Activated CD4-positive, alpha-beta T cell treated with anti-CD3 and anti-CD28 coated beads for 24 hours (primary cell): Measurements from ENCODE around the gene INSIG1.
A peak's percentile ranks its signal among the peaks of the same experiment; 100 is the strongest.

Experiments used
- DNase-seq, 2 donors: peaks; one replicate each; pipeline ENCODE4 v3.0.0-alpha.2; 2020; ENCODE audit warnings: low read depth in 2 of 2

INSIG1 gene

GRCh38 chr7:155285423-155285822, 12.3 kb upstream of the INSIG1 start:
- DNase-seq: no peak

DNA sequence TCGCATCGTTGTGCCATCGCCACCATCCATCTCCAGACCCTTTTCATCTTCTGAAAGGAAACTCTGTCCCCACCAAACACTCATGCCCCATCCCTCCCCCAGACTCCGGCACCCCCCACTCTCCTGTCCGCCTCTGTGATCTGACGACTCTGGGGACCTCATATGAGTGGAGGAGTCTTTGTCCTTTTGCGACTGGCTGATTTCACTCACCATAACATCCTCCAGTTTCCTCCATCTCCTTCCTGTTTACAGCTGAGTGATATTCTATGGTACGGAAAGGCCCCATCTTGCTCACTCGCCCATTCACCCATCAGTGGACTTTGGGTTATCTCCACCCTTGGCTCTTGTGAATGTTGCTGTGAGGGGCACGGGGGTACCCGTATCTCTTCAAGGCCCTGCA, 11.8 kb upstream of the INSIG1 start:
- no peak for DNase-seq

DNA sequence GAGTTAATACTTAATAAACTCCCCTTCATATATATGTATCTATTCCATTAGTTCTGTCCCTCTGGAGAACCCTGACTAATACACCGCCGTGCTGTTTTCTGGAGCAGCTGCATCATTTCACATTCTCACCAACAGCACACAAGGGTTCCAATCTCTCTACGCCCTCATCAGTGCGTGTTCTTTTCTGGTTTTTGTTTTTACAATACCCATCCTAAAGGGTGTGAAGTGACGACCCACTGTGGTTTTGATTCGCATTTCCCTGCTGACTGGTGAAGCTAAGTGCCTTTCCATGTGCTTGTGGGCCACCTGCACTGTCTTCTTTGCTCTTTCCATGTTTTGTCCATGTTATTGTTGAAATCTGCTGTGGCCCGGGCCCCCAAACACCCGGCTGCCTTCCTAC, 11.0 kb upstream of the INSIG1 start:
- DNase-seq: no peak

DNA sequence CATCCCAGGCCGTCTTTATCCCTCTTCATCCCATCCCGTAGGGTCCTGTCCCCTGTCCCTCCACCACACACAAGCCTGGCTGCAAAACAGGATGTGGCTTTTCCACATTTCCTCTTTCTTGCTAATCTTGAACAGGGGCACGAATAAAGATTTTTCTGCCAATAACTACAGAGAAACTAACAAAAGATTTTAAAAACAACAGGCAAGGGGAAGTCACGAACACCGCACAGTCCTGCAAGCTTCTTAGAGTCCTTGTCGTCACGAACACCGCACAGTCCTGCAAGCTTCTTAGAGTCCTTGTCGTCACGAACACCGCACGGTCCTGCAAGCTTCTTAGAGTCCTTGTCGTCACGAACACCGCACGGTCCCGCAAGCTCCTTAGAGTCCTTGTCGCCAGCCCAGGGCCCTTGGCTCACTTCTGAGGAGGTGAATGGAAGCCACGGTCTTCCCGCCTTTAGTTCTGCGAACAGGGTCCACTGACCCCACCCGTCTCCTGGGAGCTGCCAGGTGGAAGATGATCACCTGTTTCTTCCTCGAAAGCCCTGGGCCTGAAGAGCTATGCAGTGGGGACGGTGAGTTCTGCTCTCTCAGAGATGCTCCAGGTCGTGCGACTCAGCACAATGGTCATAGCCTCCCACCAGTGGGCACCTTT, 10.3 kb upstream of the INSIG1 start:
- DNase-seq: no peak

GRCh38 chr7:155288055-155288454, 9.6 kb upstream of the INSIG1 start:
- DNase-seq: no peak

GRCh38 chr7:155289107-155289506, 8.6 kb upstream of the INSIG1 start:
- no peak for DNase-seq

- no peak for DNase-seq
Observed at GRCh38 chr7:155289949-155290501, 7.7 kb upstream of the INSIG1 start.

GRCh38 chr7:155291045-155291530, 6.6 kb upstream of the INSIG1 start:
- no peak for DNase-seq

GRCh38 chr7:155291729-155292128, 5.9 kb upstream of the INSIG1 start:
- no peak for DNase-seq

GRCh38 chr7:155292680-155293226, 4.9 kb upstream of the INSIG1 start:
- no peak for DNase-seq

DNA sequence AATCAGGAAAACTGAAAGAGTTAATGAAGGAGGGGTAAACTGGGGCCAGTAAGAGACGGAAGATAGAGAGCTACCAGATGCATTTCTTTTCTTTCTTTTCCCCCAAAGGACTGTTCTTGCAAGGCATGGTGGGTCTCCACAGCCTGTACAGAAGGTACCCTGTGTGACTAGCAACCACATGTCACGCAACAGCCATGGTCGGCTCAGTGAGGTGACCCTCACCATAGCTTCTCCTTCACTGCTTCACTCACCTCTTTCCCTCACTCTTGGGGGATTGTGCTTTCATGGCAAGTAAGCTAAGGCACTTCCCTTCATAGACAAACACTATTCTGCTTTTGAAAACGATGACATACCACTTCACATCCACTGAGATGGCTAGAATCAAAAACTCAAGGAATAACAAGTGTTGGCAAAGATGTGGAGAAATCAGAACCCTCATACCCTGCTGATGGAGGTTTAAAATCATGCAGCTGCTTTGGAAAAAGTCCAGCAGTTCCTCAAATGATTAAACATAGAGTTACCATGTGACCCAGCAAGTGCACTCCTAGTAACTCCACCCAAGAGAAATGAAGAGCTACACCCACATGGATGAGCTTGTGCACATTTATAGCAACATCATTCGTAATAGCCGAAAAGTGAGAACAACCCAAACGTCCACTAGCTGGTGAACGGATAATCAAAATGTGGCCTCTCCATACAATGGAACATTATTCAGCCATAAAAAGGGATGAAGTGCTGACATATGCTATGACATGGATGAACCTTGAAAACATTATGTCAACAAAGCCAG, 3.8 kb upstream of the INSIG1 start:
- no peak for DNase-seq

DNA sequence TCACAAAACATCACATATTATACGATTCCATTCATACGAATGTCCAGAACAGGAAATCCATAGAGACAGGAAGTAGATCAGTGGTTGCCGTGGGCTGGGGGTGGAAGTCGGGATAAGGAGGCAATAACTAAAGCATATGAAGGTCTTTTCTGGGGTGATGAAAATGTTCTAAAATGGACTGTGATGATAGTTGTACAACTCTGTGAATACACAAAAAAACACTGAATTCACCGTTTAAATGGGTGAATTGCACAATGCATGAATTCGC, 3.2 kb upstream of the INSIG1 start:
- DNase-seq: no peak

GRCh38 chr7:155295511-155295910, 2.2 kb upstream of the INSIG1 start:
- no peak for DNase-seq

GRCh38 chr7:155296006-155296787, 1.5 kb upstream of the INSIG1 start:
- DNase-seq: no peak

DNA sequence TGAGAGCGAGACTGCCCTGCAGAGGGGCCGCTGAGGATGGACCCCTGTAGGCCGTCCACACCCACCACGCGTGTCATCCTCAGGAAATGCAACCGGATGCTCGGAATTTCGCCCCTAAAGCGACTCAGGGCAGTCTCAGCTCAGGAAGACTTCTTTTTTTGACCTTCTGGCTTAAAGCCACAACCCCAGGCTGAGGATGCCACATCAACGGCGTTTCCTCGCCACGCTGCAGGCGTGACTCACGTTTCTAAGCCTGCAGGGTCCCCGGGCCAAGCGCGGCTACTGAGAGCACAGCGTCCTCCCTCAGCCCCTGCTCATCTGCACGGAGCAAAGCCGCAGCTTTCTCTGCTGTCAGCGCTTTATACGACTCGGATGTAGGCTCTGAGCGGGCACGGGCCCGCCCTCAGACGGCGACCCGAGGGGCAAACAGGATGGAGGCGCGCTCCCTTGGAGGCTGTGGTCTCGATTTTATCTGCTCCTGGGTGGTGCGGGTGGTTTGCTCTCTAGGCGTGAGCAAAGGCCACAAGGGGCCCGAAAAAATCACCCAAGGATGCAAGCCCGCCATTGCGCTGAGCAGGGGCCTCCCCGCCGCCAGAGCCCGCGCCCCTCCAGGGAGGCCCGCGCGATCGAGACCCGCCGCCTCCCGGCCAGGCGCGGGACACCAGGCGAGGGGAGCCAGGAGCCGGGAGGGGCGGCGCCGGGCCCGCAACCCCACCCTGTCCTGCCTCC, 726 bp upstream of the INSIG1 start:
- DNase-seq: peak; percentile 67 to 69

DNA sequence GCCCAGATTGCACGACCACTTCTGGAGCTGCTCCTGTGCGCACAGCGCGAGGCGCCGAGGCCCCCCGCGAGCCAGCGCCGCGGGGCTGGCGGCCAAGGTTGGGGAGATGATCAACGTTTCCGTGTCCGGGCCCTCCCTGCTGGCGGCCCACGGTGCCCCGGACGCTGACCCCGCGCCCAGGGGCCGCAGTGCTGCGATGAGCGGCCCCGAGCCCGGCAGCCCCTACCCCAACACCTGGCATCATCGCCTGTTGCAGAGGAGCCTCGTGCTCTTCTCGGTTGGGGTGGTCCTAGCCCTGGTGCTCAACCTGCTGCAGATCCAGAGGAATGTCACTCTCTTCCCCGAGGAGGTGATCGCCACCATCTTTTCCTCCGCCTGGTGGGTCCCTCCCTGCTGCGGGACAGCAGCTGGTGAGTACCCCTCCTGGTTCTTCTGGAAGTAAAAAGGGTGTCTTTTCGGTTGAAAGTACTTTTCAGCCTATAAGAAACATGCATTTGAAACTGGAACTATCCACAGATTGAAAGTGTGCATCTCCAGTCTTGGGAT, 683 bp downstream of the INSIG1 start:
- no peak for DNase-seq

DNA sequence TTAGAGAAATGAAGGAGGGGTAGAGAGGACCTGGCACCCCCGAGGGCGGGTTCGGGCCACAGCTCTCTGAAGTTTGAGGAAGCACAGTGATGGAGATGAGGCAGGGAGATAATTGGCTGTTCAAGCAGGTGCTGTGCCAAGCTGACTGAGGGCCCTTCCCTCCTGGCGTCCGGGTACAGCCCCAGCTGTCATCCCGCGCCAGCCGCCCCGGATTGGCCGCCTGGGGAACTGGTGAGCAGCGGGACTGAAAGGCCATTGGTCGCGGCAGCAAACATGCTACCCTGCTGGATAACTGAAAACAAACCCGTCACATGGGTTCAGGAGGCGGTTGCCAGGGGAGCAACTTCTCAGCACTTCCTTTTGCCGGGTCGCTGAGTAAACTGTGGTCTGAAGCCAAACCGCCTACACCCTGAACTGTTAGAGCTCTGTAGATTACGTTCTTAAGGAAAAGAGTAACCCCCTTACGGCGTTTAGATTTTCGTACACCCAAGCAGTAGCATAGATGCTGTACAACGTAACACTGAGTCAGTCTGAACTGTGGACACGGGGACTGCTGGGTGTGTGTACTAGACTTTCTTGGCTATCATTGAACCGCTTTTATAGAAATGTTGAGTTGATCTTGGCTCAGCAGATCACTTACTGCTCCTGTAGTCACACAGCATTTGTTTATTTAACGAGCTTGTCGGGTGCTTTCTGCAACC, 1.3 kb downstream of the INSIG1 start:
- DNase-seq: peak; percentile 88 to 89

- no peak for DNase-seq
Observed at GRCh38 chr7:155299535-155300202, 2.0 kb downstream of the INSIG1 start.

GRCh38 chr7:155300641-155301452, 3.2 kb downstream of the INSIG1 start:
- DNase-seq: no peak
